HPDE6-E6E7 (cell line): ENCODE data around the gene PNCK.
"Not testable (repeated sequence)": the region's sequence is repeated elsewhere in the genome, so short reads cannot be mapped to it uniquely, and the experiment has no call there.

Experiments
- DNase-seq: peaks from one replicate; pipeline ENCODE4 v3.0.0; 2011; ENCODE audit warnings: missing footprints; ENCODE audit errors: extremely low spot score

PNCK gene

DNA sequence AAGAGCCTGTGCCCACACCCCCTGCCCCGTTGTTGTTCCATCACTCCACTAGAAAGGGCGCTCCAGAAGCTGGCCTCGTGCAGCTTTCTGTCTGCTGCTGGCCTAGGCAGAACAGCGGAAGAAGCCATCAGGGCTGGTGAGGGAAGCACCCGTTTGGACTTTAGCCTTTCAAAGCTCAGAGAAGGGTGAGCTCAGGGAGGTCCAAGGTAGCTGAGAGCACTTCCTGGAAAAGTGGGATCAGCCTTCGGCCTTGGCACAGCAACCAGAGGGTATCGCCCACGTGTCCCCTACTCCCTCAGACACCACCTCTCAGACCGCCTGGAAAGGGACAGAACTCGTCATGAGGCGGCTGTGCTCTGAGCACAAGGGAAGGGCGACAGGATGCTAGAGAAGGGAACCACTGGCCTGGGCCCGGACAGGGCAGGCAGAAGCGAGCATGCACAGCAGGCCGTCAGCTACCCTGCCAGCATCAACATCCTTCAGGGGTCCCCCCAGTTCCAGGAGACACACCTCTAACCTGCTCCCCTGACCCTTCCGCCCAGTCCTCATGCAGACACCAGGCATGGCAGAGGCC, 25.7 kb upstream of the PNCK start:
- DNase-seq, result not testable (repeated sequence)

DNA sequence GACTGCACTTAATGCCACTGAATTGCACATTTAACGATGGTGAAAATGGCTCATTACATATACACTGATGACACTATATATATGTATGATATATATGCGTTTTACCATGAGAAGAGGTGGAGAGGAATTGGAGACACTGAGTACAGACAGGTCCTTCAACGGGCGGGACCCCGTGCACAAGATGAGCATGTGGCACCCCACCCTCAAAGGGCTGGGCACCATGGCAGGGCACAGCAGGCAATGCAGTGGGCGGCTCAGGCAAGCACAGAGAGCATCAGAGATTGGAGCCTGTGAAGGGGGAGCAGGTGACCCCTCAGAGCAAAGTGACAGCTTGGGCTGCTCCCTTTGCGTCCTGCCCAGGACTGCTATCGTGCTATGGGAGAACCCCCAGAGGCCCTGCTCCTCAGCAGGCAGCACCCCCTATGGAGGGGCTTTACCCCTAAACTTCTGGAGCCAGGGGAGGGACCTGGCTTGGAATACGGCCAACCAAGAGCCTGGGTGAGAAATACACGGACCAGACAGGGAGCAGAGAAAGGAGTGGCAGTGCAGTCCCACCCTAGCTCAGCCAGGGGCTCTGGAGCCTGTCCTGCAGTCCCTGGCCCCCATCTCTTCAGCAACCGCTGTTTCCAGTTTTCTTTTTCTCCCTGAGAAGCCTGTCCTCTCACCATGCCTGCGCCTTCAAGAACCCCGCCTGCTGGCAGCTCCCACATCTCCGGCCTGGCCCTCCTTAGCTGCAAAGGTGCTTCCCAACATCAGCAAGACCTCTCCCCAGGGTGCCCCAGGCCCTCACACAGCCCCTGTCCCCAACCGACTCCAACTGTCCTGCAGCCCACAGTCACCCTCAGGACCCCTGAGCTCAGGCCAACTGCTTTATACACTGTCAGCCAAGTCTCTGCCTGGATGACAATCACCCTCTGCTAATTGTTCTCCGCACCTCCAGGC, 24.6 kb upstream of the PNCK start:
- DNase-seq, result no peak

DNA sequence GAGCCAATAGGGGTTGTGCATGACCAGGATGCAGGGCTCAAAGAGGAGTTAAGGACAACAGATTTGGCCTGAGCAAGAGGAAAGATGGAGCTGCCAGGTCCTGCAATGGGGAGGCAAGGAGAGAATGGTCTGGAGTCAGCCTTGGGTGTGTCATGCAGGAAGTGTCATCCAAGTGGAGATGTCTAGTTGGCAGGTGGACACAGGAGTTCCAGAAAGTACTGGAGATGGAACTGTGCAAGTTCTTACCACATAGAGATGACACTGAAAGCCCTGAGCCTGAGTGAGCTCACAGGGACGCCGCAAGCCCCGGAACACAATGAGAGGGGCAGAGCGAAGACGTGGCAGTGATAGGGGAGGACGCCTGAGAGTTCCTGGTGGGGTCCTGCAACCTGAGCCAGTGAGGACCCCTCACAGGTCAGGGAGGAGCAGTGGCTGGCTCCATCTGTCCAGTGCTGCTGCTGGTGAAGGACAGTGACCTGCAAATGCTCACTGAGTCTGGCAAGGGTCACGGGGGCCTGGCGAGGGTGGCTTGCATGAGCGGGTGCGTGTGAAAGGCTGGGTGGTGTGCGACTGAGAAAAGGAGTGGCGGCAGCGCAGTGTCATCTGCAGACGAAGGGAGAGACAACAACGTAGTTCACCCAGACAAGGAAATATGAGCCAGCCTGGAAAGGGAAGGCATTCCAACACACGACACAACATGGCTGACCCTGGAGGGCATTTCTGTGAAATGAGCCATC, 23.5 kb upstream of the PNCK start:
- DNase-seq, result not testable (repeated sequence)

DNA sequence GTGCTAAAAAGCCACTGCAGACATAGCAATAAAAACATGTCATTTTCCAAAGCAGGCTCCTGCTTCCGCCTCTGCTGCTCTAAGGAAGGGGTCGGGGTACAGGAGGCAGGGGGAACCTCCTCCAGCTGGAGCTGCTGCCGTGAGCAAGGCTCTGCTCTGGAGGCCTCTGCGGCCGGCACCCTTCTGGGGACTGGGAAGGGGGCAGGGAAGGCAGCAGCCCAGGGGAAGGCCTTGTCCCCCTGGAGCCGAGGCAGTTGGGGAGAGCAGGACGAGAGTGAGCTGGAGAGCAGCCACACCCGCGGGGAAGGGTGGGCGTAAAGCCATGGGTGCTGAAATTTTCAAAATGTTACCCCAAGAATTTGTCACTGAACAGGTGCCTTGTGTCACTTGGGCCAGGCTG, 22.9 kb upstream of the PNCK start:
- not testable (repeated sequence) for DNase-seq

DNA sequence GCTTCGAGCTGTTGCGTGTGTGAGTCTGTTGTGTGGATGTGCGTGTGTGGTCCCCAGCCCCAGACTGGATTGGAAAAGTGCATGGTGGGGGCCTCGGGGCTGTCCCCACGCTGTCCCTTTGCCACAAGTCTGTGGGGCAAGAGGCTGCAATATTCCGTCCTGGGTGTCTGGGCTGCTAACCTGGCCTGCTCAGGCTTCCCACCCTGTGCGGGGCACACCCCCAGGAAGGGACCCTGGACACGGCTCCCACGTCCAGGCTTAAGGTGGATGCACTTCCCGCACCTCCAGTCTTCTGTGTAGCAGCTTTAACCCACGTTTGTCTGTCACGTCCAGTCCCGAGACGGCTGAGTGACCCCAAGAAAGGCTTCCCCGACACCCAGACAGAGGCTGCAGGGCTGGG, 22.5 kb upstream of the PNCK start:
- DNase-seq, result no peak

DNA sequence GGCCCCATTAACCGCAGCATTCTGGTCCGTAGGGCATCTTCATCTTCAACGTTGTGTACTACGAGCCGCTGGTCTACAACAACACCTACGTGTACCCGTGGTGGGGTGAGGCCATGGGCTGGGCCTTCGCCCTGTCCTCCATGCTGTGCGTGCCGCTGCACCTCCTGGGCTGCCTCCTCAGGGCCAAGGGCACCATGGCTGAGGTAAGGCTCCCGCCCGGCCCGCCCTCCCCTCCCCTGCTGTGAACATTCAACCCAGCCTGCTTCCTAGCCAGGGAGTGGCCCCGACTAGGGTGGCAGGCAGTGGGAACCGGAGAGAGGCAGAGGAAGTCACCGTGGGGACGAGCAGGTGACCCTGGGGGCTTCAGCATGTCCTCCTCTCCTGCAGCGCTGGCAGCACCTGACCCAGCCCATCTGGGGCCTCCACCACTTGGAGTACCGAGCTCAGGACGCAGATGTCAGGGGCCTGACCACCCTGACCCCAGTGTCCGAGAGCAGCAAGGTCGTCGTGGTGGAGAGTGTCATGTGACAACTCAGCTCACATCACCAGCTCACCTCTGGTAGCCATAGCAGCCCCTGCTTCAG, 21.2 kb upstream of the PNCK start:
- no peak for DNase-seq

DNA sequence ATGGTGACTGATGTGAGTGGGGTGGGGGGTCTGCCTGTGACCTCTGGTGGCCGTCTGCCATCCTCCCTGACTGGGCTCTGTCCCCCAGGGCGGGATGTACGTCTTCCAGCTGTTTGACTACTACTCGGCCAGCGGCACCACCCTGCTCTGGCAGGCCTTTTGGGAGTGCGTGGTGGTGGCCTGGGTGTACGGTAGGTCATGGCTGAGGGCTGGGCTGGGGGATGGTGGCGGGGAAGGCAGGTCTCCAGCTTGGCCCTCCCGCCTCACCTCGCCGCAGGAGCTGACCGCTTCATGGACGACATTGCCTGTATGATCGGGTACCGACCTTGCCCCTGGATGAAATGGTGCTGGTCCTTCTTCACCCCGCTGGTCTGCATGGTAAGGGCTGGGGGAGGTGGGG, 20.6 kb upstream of the PNCK start:
- not testable (repeated sequence) for DNase-seq

DNA sequence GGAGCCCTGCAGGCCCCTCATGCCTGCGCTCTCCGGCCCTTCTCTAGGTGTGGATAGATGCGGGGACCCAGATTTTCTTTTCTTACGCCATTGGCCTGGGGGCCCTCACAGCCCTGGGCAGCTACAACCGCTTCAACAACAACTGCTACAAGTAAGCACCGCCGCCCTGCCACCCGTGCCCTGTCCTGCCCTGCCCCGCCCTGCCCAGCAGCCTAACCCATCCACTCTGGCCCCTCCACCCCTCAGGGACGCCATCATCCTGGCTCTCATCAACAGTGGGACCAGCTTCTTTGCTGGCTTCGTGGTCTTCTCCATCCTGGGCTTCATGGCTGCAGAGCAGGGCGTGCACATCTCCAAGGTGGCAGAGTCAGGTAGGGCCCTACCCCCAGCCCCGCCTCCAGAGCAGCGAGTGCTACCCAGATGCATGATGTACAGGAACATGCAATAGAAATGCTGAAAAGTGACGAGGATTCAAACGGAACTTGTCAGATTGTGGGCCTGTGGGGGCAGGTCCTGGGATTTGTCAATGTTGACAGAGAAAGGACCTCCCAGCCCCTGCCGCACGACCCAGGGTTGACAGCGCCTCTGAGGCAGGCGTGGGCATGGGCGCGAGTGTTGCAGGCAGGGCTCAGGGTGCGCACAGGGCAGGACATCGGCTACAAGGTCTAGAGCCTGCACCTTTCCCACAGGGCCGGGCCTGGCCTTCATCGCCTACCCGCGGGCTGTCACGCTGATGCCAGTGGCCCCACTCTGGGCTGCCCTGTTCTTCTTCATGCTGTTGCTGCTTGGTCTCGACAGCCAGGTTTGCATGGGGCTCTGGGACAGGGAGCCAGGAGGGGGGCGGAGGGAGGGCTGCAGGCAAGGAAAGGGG, 19.8 kb upstream of the PNCK start:
- DNase-seq, result no peak

DNA sequence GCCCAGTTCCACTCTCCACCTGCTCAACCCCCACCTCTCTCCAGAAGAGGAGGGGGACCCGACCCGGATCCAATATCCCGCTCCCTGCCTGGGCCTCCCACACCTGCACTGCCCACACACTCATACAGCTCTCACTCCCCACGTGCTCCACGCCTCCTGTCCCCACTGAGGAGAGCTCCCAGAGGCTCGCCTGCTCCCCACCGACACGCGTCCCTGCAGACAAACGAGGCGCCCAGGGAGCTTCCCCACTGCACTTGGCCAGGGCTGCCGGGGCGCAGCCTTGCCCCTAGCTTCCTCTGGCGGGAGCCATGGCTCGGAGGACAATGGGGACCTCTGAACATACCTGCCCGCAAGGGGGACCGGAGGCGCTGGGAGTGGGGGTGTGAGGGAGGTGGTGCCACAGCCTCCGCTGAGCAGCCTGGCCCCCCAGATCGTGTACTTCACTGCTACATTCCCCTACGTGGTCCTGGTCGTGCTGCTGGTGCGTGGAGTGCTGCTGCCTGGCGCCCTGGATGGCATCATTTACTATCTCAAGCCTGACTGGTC, 19.1 kb upstream of the PNCK start:
- DNase-seq, result no peak

DNA sequence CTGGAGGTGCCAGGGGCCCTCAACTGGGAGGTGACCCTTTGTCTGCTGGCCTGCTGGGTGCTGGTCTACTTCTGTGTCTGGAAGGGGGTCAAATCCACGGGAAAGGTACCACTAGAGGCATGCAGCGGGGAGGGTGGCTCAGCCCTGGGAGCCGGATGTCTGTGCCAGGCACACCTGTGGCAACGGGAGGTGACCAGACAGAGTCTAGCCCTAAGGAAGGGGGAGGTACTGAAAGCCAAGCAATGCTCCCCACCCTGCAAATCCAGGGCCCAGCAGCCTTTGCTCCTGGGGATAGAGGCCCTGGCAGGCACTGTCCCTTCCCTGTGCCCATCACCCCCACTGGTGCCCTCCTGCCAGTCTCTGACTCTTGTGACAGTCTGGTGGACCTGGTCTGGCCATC, 18.4 kb upstream of the PNCK start:
- no peak for DNase-seq

- DNase-seq, result not testable (repeated sequence)
These were observed 17.6 kb upstream of the PNCK start for GRCh38 chrX:153691032-153691827.

GRCh38 chrX:153690466-153690865, 16.9 kb upstream of the PNCK start:
- DNase-seq, result no peak

DNA sequence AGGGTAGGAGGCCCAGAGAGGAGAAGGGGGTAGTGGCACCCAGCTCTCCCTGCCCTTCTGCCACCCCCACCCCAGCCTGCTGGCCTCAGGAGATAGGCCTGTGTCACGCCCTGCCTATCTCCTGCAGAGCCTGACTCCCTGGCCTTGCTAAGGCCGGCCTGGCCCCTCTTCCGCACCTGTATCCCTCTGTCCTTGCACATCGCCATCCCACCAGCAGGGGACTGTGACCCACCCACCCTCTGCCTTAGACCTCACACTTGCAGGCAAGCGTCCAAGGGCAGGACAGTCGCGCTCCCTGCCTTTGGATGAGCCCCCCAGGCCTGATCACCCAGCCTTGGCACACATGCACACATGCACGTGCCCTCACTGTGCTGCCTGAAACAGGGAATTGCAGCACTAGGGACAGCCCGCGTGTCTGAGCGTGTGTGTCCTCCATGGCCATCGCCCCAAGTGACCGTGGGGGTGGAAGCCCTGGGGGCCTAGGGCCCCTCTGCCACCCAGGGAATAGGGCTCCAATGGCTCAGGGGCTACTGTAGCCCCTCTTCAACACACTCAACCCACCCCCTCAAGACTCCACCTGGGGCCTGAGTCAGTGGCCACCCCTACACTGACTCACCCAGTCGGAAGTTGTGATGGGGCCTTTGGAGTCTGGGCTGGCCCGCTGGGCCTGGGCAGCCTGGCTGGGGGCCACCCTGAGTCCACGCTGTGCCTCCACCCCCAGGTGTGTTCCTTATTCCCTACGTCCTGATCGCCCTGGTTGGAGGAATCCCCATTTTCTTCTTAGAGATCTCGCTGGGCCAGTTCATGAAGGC, 16.2 kb upstream of the PNCK start:
- no peak for DNase-seq

DNA sequence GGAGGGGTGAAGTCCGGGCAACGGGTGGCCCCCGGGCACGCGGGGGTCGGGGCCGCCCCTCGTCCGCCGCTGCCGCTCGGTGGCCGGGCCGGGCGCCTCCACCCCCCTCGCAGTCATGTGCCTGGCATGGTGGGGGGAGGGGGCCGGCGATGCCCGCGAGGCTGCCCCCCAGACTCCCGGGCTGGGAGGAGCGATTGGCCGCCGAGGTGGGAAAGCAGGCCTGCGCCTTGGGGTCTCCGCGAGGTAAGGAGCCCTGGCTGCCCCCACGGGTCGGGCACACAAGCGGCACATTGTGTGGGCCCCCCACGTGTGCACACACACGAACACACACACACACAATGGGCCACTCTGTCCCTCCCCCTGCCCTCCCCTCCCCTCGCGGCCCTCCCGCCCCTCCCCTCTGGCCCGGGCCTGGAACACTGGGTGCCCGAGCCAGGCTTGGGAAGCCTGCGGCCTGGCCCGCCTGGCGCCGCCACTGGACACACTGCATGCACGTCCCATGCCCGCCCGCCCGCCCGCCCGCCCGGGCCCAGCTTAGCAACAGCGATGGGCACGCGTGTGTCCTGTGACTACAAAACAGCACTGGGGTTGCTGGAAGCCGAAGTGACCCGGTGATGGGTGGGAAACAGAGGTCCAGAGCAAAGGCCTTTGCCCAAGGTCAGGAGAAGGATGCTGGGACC, 15.4 kb upstream of the PNCK start:
- no peak for DNase-seq

GRCh38 chrX:153688506-153688905, 14.9 kb upstream of the PNCK start:
- DNase-seq, result no peak

DNA sequence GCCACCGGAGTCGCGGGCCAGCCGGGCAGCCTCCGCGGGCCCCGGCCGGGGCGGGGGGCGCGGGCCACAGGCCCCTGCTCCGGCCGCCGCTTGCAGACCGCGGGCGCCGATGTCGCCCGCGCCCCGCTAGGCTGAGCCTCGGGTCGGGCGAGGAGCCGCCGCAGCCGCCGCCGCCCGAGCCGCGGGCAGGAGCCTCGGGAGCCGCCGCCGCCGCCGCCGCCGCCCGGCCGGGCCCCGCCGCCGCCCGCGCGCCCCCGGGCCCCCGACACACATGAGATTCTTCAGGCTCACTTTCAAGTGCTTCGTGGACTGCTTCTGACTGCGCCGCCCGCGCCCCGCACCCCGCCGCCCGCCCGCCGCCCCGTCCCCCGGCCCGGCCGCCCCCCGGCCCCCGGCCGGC, 14.5 kb upstream of the PNCK start:
- DNase-seq, result no peak

- peak; percentile 56 for DNase-seq
These were observed 13.8 kb upstream of the PNCK start, which contains the start of gene SLC6A8 for GRCh38 chrX:153687121-153688039. Gene SLC6A8 (plus strand): TSS chrX:153687926. CDS start chrX:153688575, 649 bp downstream.
